HepG2 (cell line): Measurements from ENCODE around the gene GJC1. TPM values are rescaled to one million over a fixed set of nuclear protein-coding genes. Genes with fewer than 3 reads are reported as not detected.

Experiments used
- ATAC-seq: fragments of 200-7000 bp; cut with Tn5 transposase; 3 replicates; pipeline ENCODE4 v1.9.1; 2020; ENCODE audit warnings: mild to moderate bottlenecking, moderate library complexity
- BruUV-seq: library from RNA; stranded (reverse); fragments of 400-500 nt; replicated peaks from 2 replicates; lab custom pipeline; 2021; lab: Mats Ljungman, UMichigan
- CTCF ChIA-PET: fragments of 300-600 bp; formaldehyde crosslinking; extraction: SDS; loops from one replicate; lab custom pipeline; 2021; ENCODE audit warnings: low total read pairs, inconsistent platforms, low intra/inter-chr PET ratio; lab: Yijun Ruan, JAX
- POLR2A ChIA-PET: fragments of 350-600 bp; sonication (Branson Sonifier 250); formaldehyde crosslinking; loops from one replicate; lab custom pipeline; 2020; ENCODE audit warnings: antibody characterized with exemption, inconsistent platforms; lab: Yijun Ruan, JAX
- DNase-seq: peaks from one replicate; pipeline ENCODE4 v3.0.0-alpha.2; 2015; ENCODE audit warnings: low spot score
- FAIRE-seq: peaks from 3 replicates; lab custom pipeline; 2011; peaks lifted over from hg19 to GRCh38; lab: Jason Lieb, UNC
- H2AFZ ChIP-seq: one replicate; pipeline ENCODE4 v1.6.1; 2011; ENCODE audit warnings: low read length, inconsistent platforms
- H3K27ac ChIP-seq: fragments of 300-600 bp; 3 replicates; pipeline ENCODE4 v1.8.0; 2011; ENCODE audit warnings: mixed run types, mild to moderate bottlenecking, mixed read lengths, low read length, inconsistent platforms; ENCODE audit not compliant: insufficient read depth; ENCODE audit errors: extremely low read length
- H3K27me3 ChIP-seq, 2 experiments: fragments of 200-600 bp in 1 of 2; 2 replicates in 1 of 2; 3 replicates in 1 of 2; pipeline versions ENCODE4 v1.6.0 to v1.8.0; 2011; ENCODE audit warnings: low read length in 2 of 2, mild to moderate bottlenecking in 2 of 2, moderate library complexity in 2 of 2, inconsistent platforms in 1 of 2; ENCODE audit not compliant: insufficient read depth in 2 of 2, control insufficient read depth in 1 of 2
- H3K36me3 ChIP-seq, 2 experiments: fragments of 200-600 bp in 1 of 2; replicated peaks in 1 of 2; 2 replicates in 1 of 2; 3 replicates in 1 of 2; pipeline versions ENCODE4 v1.5.1 to v1.8.0; 2011; ENCODE audit warnings: low read length in 2 of 2, inconsistent platforms in 1 of 2; ENCODE audit not compliant: insufficient read depth in 2 of 2, control insufficient read depth in 1 of 2
- H3K4me1 ChIP-seq: 2 replicates; pipeline ENCODE4 v1.5.1; 2012; ENCODE audit warnings: low read length, inconsistent platforms; ENCODE audit not compliant: insufficient read depth
- H3K4me2 ChIP-seq: 2 replicates; pipeline ENCODE4 v1.6.0; 2011; ENCODE audit warnings: low read depth, low read length, inconsistent platforms
- H3K4me3 ChIP-seq, 3 experiments: fragments of 200-600 bp in 1 of 3; sonication (generic), shearing (Covaris generic) in 1 of 3; replicated peaks in 1 of 3; 2 replicates each; pipeline ENCODE4 v1.5.1; 2011 to 2016; ENCODE audit warnings: low read length in 3 of 3, inconsistent platforms in 2 of 3, low read depth in 2 of 3, mild to moderate bottlenecking in 2 of 3, control low read depth in 1 of 3, mixed read lengths in 1 of 3; ENCODE audit not compliant: insufficient read depth in 1 of 3
- H3K79me2 ChIP-seq: one replicate; pipeline ENCODE4 v1.6.1; 2011; ENCODE audit warnings: low read length, inconsistent platforms; ENCODE audit not compliant: insufficient read depth
- H3K9ac ChIP-seq: 2 replicates; pipeline ENCODE4 v1.6.0; 2011; ENCODE audit warnings: mild to moderate bottlenecking, low read depth, low read length, inconsistent platforms; ENCODE audit not compliant: insufficient read depth
- H3K9me3 ChIP-seq: 2 replicates; pipeline ENCODE4 v1.5.1; 2012; ENCODE audit warnings: mild to moderate bottlenecking, low read length
- H4K20me1 ChIP-seq: 2 replicates; pipeline ENCODE4 v1.6.0; 2011; ENCODE audit warnings: inconsistent platforms, mild to moderate bottlenecking, low read length, moderate library complexity; ENCODE audit not compliant: insufficient read depth
- HDAC1 ChIP-seq: sonication (generic); formaldehyde crosslinking; IDR thresholded peaks from 2 replicates; pipeline ENCODE4 v1.5.1; 2020; ENCODE audit warnings: mild to moderate bottlenecking, missing genetic modification reagents
- PCBP2 ChIP-seq: fragments of 200-400 bp; formaldehyde crosslinking; optimal IDR thresholded peaks from 2 replicates; pipeline ENCODE3; 2018; ENCODE audit warnings: low read length, low read depth; ENCODE audit not compliant: poor library complexity, severe bottlenecking
- ZNF503 ChIP-seq: sonication (generic); formaldehyde crosslinking; IDR thresholded peaks from 2 replicates; pipeline ENCODE4 v1.4.0; 2020; ENCODE audit warnings: missing genetic modification reagents
- WGBS: methylation state at CpG from one replicate; pipeline ENCODE4 v1.1.6; 2017; ENCODE audit warnings: low lambda C conversion rate; 5-methylcytosine and 5-hydroxymethylcytosine counted together
- in situ Hi-C: cut with HindIII; loops from 2 replicates; pipeline ENCODE4 v1.10.0; 2017; ENCODE audit warnings: low pct_unique_long_range_greater_than_20kb; ENCODE audit not compliant: extremely low pct_ligation_motif_present
- intact Hi-C: fragments of 100-400 bp; cut with micrococcal nuclease; formaldehyde crosslinking; loops from one replicate; pipeline ENCODE4 v1.10.0; 2022; ENCODE audit not compliant: unreplicated experiment
- polyA plus RNA-seq, 8 experiments: library from polyadenylated mRNA; depleted of rRNA in 3 of 8; stranded (reverse) in 7 of 8; unstranded in 1 of 8; fragments of >200 nt; fragmentation: Illumina TruSeq in 4 of 8; extraction: Trizol in 4 of 8; gene quantifications; 2 replicates each; pipeline versions ENCODE4 v1.2.1 to v1.2.3, GENCODE V29; 2011 to 2016; ENCODE audit warnings: low read depth in 4 of 8, missing spikeins in 1 of 8, mixed read lengths in 1 of 8; ENCODE audit not compliant: insufficient read depth in 1 of 8
- total RNA-seq, 5 experiments: library from RNA; depleted of rRNA; stranded (reverse); fragments of >200 nt; fragmentation: Illumina TruSeq; extraction: Trizol; gene quantifications; 2 replicates each; pipeline ENCODE4 v1.2.3, GENCODE V29; 2016; ENCODE audit warnings: low read depth in 1 of 5
- TF ChIP-seq, protein P1 (sequence below): sonication (generic); formaldehyde crosslinking; IDR thresholded peaks from 2 replicates; pipeline ENCODE4 v1.5.0; 2020; ENCODE audit warnings: mild to moderate bottlenecking, missing genetic modification reagents, moderate library complexity

GJC1 gene
- total and polyA plus RNA-seq, 2 of the 13 experiments (the other 11 are each of a cell fraction or from before 2014, with no cell fraction given), result 1.7 TPM

- ChIA-PET CTCF (no interaction called here), POLR2A (no interaction called here)
- Histone ChIP-seq H4K20me1 (no peaks in the 10 kb centered on the region), H3K9me3 (no peaks in the 10 kb centered on the region), H3K27ac (no peak overlapping the region), H3K36me3 (no peaks in the 10 kb centered on the region), H2AFZ (no peak overlapping the region), H3K27me3 (peaks cover 0 to 5% of the 10 kb centered on the region in 2 experiments; a peak in 1 of 5 replicates), H3K4me1 (peaks cover 14% of the 10 kb centered on the region; the same call in 1 of the 2 replicates), H3K4me2 (no peak overlapping the region), H3K9ac (no peak overlapping the region), H3K79me2 (no peaks in the 10 kb centered on the region), H3K4me3 (no peak overlapping the region)
- intact Hi-C loops, result no loop called here
- in situ Hi-C loops, result no loop called here
- DNase-seq (peak; percentile 35), ATAC-seq (peak; percentile 48), FAIRE-seq (peak; percentile 52)
- BruUV-seq, result no TSS peak
- TF ChIP-seq ZNF503 (CRISPR knock-in tag), result no peak
- no peak for TF ChIP-seq HDAC1
- WGBS, result 0% methylated on average over 1 of the region's 1 CpG
These were observed 14.3 kb upstream of the GJC1 start for GRCh38 chr17:44844390-44844830.

DNA sequence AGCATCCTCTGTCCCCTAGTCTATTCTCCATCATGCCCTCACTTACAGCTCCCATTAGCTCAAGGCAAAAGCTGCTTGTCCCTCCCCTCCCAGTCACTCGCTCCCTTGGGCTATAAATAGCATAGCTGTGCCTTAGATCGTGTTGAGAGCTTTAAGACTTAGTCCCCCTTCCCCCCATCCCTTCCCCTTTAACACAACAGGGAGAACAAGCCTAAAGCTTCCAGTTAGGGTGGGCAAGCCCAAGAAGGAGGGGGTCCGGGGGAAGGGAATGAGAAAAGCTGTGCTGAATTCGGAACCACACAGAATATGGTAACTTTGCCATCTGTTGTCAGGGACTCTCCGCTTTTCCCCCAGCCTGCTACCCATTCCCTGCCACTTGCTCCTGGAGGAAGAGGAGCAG is 12.7 kb upstream of the GJC1 start:
- in situ Hi-C loops, result no loop called here
- DNase-seq (no peak), FAIRE-seq (no peak), ATAC-seq (no peak)
- CTCF ChIA-PET, result no interaction called here
- Histone ChIP-seq H3K4me3 (no peak overlapping the region), H4K20me1 (no peaks in the 10 kb centered on the region), H3K27ac (no peak overlapping the region), H3K36me3 (no peaks in the 10 kb centered on the region), H3K4me2 (no peak overlapping the region), H3K27me3 (peaks cover 0 to 5% of the 10 kb centered on the region in 2 experiments; a peak in 1 of 5 replicates), H2AFZ (no peak overlapping the region), H3K9ac (no peak overlapping the region), H3K9me3 (no peaks in the 10 kb centered on the region), H3K4me1 (peaks cover 14% of the 10 kb centered on the region; the same call in 1 of the 2 replicates), H3K79me2 (no peaks in the 10 kb centered on the region)
- TF ChIP-seq, protein P1, sequence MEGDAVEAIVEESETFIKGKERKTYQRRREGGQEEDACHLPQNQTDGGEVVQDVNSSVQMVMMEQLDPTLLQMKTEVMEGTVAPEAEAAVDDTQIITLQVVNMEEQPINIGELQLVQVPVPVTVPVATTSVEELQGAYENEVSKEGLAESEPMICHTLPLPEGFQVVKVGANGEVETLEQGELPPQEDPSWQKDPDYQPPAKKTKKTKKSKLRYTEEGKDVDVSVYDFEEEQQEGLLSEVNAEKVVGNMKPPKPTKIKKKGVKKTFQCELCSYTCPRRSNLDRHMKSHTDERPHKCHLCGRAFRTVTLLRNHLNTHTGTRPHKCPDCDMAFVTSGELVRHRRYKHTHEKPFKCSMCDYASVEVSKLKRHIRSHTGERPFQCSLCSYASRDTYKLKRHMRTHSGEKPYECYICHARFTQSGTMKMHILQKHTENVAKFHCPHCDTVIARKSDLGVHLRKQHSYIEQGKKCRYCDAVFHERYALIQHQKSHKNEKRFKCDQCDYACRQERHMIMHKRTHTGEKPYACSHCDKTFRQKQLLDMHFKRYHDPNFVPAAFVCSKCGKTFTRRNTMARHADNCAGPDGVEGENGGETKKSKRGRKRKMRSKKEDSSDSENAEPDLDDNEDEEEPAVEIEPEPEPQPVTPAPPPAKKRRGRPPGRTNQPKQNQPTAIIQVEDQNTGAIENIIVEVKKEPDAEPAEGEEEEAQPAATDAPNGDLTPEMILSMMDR (CRISPR knock-in tag), result no peak
- peak; percentile 77 for TF ChIP-seq PCBP2
- POLR2A ChIA-PET, result no interaction called here
- WGBS, result 50% methylated on average over 5 of the region's 5 CpGs
- BruUV-seq, result no TSS peak
- intact Hi-C loops, result no loop called here
